ENCODE data around the gene ARHGAP12. TPM values are rescaled to one million over a fixed set of nuclear protein-coding genes. Genes with fewer than 3 reads are reported as not detected.

The ARHGAP12 gene
- polyA plus RNA-seq, 1 of the 3 experiments (the other 2 are of a cell fraction): 8.6 TPM

GRCh38 chr10:31832261-31832660 is 96.4 kb downstream of the ARHGAP12 start (continued):
- TF ChIP-seq GATA2 (CRISPR knock-in tag; IDR thresholded peaks at IDR 0.05): peak; percentile 59
- no peak for TF ChIP-seq RFX5 (IDR thresholded peaks at IDR 0.05; ENCODE audit: low read length)
- TF ChIP-seq FOXJ3 (CRISPR knock-in tag; IDR thresholded peaks at IDR 0.05): no peak
- TF ChIP-seq RCOR1 (IDR thresholded peaks at IDR 0.05; ENCODE audit: low read length): peak; percentile 70; the same call in 1 of the 2 replicates

DNA sequence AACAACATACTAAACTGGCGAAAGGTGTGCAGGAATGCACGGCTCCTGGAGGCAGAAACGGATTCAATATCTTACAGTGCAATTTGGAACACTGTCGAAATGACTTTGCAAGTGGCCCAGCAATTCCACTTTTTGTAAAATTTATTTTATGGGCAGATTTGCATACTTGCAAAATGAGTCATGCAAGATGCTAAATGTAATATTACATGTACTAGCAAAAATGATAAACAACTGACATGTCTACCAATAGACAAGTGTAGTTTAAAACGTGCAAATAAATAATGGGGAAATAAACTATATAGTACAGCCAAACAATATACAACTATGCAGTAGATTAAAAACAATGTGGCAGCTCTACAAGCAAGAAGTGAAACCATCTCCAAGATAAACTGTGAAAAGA is 97.7 kb downstream of the ARHGAP12 start:
- Histone ChIP-seq H3K36me3 (replicated peaks in 1 of 2; ENCODE audit: control insufficient read depth in 1 of 2, insufficient read depth in 2 of 2, low read length in 1 of 2) (peaks cover 2 to 16% of the 10 kb centered on the region in 2 experiments), H3K4me3 (ENCODE audit: low read depth in 2 of 2, low read length in 1 of 2) (no peak overlapping the region), H3K9ac (no peak overlapping the region), H3K9me3 (no peaks in the 10 kb centered on the region), H3K79me2 (ENCODE audit: insufficient read depth) (peaks cover 16% of the 10 kb centered on the region), H3K27me3 (ENCODE audit: insufficient read depth) (no peaks in the 10 kb centered on the region), H3F3A (replicated peaks; ENCODE audit: insufficient read depth) (peaks cover 6% of the 10 kb centered on the region), H2AFZ (ENCODE audit: low read depth) (no peak overlapping the region), H4K20me1 (ENCODE audit: insufficient read depth) (no peaks in the 10 kb centered on the region), H3K4me2 (no peak overlapping the region), H3K4me1 (ENCODE audit: control insufficient read depth in 1 of 2, insufficient read depth in 2 of 2, low read depth in 1 of 2, low read length in 1 of 2) (peaks cover 19 to 21% of the 10 kb centered on the region in 2 experiments), H3K9me2 (peaks cover 5% of the 10 kb centered on the region; the same call in 1 of the 2 replicates), H3K27ac (ENCODE audit: low read depth in 2 of 2, low read length in 1 of 2) (no peak overlapping the region; a peak in 1 of 4 replicates)
- TF ChIP-seq FOXM1 (IDR thresholded peaks at IDR 0.05; ENCODE audit: low read depth) (no peak), MEF2A (IDR thresholded peaks at IDR 0.05; ENCODE audit: borderline replicate concordance, low read depth) (no peak), EP300 (IDR thresholded peaks at IDR 0.05; ENCODE audit: borderline replicate concordance in 1 of 2, low read depth in 1 of 2, low read length in 1 of 2) (0 out of 4 replicates have a peak, but pooled peaks of 1 of the 2 experiments have one; percentile 9), CHD2 (IDR thresholded peaks at IDR 0.05; ENCODE audit: low read length, partially characterized antibody) (no peak), USF2 (IDR thresholded peaks at IDR 0.05; ENCODE audit: borderline replicate concordance, low read depth, low read length) (no peak), RXRA (IDR thresholded peaks at IDR 0.05; ENCODE audit: borderline replicate concordance, low read depth) (no peak), FOXJ3 (CRISPR knock-in tag; IDR thresholded peaks at IDR 0.05) (no peak), YY1 (IDR thresholded peaks at IDR 0.05; ENCODE audit: low read depth) (no peak), SIN3A (IDR thresholded peaks at IDR 0.05; ENCODE audit: borderline replicate concordance, low read depth, low read length) (no peak), GATA2 (CRISPR knock-in tag; IDR thresholded peaks at IDR 0.05) (no peak), JUND (IDR thresholded peaks at IDR 0.05) (peak; percentile 53), GABPA (IDR thresholded peaks at IDR 0.05; ENCODE audit: low read depth) (no peak), TEAD4 (IDR thresholded peaks at IDR 0.05; ENCODE audit: borderline replicate concordance, insufficient read depth) (no peak), FOSL2 (IDR thresholded peaks at IDR 0.05; ENCODE audit: borderline replicate concordance, low read depth) (peak; percentile 37), RCOR1 (IDR thresholded peaks at IDR 0.05; ENCODE audit: low read length) (no peak), TAF1 (IDR thresholded peaks at IDR 0.05; ENCODE audit: borderline replicate concordance, low read depth, low read length) (no peak), ELF1 (IDR thresholded peaks at IDR 0.05) (no peak), TCF12 (IDR thresholded peaks at IDR 0.05) (peak; percentile 12; the same call in 1 of the 2 replicates), EZH2phosphoT487 (IDR thresholded peaks at IDR 0.05; ENCODE audit: borderline replicate concordance, low read depth) (no peak), MXI1 (IDR thresholded peaks at IDR 0.05; ENCODE audit: low read depth, low read length) (no peak)
- TF ChIP-seq, protein P1, sequence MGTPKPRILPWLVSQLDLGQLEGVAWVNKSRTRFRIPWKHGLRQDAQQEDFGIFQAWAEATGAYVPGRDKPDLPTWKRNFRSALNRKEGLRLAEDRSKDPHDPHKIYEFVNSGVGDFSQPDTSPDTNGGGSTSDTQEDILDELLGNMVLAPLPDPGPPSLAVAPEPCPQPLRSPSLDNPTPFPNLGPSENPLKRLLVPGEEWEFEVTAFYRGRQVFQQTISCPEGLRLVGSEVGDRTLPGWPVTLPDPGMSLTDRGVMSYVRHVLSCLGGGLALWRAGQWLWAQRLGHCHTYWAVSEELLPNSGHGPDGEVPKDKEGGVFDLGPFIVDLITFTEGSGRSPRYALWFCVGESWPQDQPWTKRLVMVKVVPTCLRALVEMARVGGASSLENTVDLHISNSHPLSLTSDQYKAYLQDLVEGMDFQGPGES (IDR thresholded peaks at IDR 0.05; ENCODE audit: low read depth, low read length): no peak
- TF ChIP-seq, protein P2, sequence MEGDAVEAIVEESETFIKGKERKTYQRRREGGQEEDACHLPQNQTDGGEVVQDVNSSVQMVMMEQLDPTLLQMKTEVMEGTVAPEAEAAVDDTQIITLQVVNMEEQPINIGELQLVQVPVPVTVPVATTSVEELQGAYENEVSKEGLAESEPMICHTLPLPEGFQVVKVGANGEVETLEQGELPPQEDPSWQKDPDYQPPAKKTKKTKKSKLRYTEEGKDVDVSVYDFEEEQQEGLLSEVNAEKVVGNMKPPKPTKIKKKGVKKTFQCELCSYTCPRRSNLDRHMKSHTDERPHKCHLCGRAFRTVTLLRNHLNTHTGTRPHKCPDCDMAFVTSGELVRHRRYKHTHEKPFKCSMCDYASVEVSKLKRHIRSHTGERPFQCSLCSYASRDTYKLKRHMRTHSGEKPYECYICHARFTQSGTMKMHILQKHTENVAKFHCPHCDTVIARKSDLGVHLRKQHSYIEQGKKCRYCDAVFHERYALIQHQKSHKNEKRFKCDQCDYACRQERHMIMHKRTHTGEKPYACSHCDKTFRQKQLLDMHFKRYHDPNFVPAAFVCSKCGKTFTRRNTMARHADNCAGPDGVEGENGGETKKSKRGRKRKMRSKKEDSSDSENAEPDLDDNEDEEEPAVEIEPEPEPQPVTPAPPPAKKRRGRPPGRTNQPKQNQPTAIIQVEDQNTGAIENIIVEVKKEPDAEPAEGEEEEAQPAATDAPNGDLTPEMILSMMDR (IDR thresholded peaks at IDR 0.05): no peak
- CTCF ChIA-PET: no interaction called here
- WGBS (ENCODE audit: low lambda C conversion rate): 82% methylated on average over 5 of the region's 5 CpGs
- POLR2A ChIA-PET: no interaction called here
- DNase-seq: no peak
